Measurements from ENCODE around the gene BRI3BP. TPM values are rescaled to one million over a fixed set of nuclear protein-coding genes. Genes with fewer than 3 reads are reported as not detected.

BRI3BP gene
- total RNA-seq, 2 donors from 2014 or later = 4.3 to 4.4 TPM

GRCh38 chr12:125003021-125003420, 9.6 kb downstream of the BRI3BP start:
- no peak overlapping the region for H3K4me3 ChIP-seq

GRCh38 chr12:125004621-125005020, 11.2 kb downstream of the BRI3BP start:
- H3K4me3 ChIP-seq = no peak overlapping the region
- H3K9me3 ChIP-seq = no peaks in the 10 kb centered on the region
- DNase-seq (ENCODE audit: low spot score) = no peak
- no peak for ATAC-seq (ENCODE audit: insufficient number of reproducible peaks, low FRiP score, low read depth)
- no peaks in the 10 kb centered on the region for H3K27me3 ChIP-seq (replicated peaks; ENCODE audit: insufficient read depth)
- TF ChIP-seq CTCF (IDR thresholded peaks at IDR 0.05) = no peak
- H3K36me3 ChIP-seq = no peaks in the 10 kb centered on the region
- no peak overlapping the region for H3K27ac ChIP-seq
- no peaks in the 10 kb centered on the region for H3K4me1 ChIP-seq (ENCODE audit: control insufficient read depth in 1 of 2, low read depth in 2 of 2)

More at GRCh38 chr12:125003021-125003420, 9.6 kb downstream of the BRI3BP start:
- no peak for TF ChIP-seq CTCF (IDR thresholded peaks at IDR 0.05)
- Histone ChIP-seq H3K27ac (no peak overlapping the region), H3K9me3 (no peaks in the 10 kb centered on the region), H3K36me3 (no peaks in the 10 kb centered on the region), H3K4me1 (ENCODE audit: control insufficient read depth in 1 of 2, low read depth in 2 of 2) (no peaks in the 10 kb centered on the region), H3K27me3 (replicated peaks; ENCODE audit: insufficient read depth) (no peaks in the 10 kb centered on the region)
- ATAC-seq (ENCODE audit: insufficient number of reproducible peaks, low FRiP score, low read depth) (no peak), DNase-seq (ENCODE audit: low spot score) (no peak)

GRCh38 chr12:125005652-125006051, 12.2 kb downstream of the BRI3BP start:
- no peaks in the 10 kb centered on the region for H3K9me3 ChIP-seq
- no peak overlapping the region for H3K27ac ChIP-seq
- no peak for TF ChIP-seq CTCF (IDR thresholded peaks at IDR 0.05)

GRCh38 chr12:125006365-125006764, 12.9 kb downstream of the BRI3BP start:
- H3K36me3 ChIP-seq = no peaks in the 10 kb centered on the region
- no peaks in the 10 kb centered on the region for H3K4me1 ChIP-seq (ENCODE audit: control insufficient read depth in 1 of 2, low read depth in 2 of 2)
- H3K9me3 ChIP-seq = no peaks in the 10 kb centered on the region
- no peaks in the 10 kb centered on the region for H3K27me3 ChIP-seq (replicated peaks; ENCODE audit: insufficient read depth)
- no peak overlapping the region for H3K27ac ChIP-seq
- no peak for DNase-seq (ENCODE audit: low spot score)
- ATAC-seq (ENCODE audit: insufficient number of reproducible peaks, low FRiP score, low read depth) = no peak
- TF ChIP-seq CTCF (IDR thresholded peaks at IDR 0.05) = no peak
- no peak overlapping the region for H3K4me3 ChIP-seq

More at GRCh38 chr12:125005652-125006051, 12.2 kb downstream of the BRI3BP start:
- Histone ChIP-seq H3K36me3 (no peaks in the 10 kb centered on the region), H3K4me1 (ENCODE audit: control insufficient read depth in 1 of 2, low read depth in 2 of 2) (no peaks in the 10 kb centered on the region), H3K4me3 (no peak overlapping the region), H3K27me3 (replicated peaks; ENCODE audit: insufficient read depth) (no peaks in the 10 kb centered on the region)
- ATAC-seq (ENCODE audit: insufficient number of reproducible peaks, low FRiP score, low read depth) = no peak
- DNase-seq (ENCODE audit: low spot score) = no peak

- H3K4me3 ChIP-seq = no peak overlapping the region
- H3K4me1 ChIP-seq (ENCODE audit: control insufficient read depth in 1 of 2, low read depth in 2 of 2) = no peaks in the 10 kb centered on the region
- no peak for ATAC-seq (ENCODE audit: insufficient number of reproducible peaks, low FRiP score, low read depth)
- no peaks in the 10 kb centered on the region for H3K36me3 ChIP-seq
- H3K27ac ChIP-seq = no peak overlapping the region
- no peaks in the 10 kb centered on the region for H3K27me3 ChIP-seq (replicated peaks; ENCODE audit: insufficient read depth)
- DNase-seq (ENCODE audit: low spot score) = no peak
- TF ChIP-seq CTCF (IDR thresholded peaks at IDR 0.05) = no peak
- H3K9me3 ChIP-seq = no peaks in the 10 kb centered on the region
These were observed 20.5 kb downstream of the BRI3BP start for GRCh38 chr12:125013816-125014442.

All from thoracic aorta (tissue), 2 donors.